Measurements from ENCODE around the gene MAGEB1.

Gene MAGEB1

DNA sequence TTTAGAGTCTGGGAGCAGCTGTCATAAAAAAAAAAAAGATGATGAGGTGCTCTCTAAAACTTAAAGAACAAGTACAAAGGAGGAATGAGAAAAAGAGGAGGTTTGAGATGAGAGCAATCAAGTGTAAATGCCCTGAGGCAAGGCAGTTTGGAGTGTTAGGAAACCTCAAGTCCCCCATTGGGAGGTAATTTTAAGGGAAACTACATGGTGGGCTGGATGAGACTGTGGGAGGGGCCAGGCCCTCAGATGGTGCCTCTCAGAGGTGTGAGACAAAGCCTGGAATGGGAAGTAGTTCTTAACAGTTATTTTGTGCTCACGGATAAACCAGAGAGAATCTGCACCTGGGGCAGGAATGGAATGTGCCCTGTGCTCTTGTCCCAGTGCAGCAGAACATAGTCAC, 18.4 kb upstream of the MAGEB1 start:
- TF ChIP-seq ZFP30 (CRISPR knock-in tag; IDR thresholded peaks at IDR 0.05) (no peak), ZNF70 (CRISPR knock-in tag; IDR thresholded peaks at IDR 0.05) (no peak), ZFP3 (CRISPR knock-in tag; IDR thresholded peaks at IDR 0.05) (no peak), ZC3H10 (CRISPR knock-in tag; IDR thresholded peaks at IDR 0.05) (no peak), CSRNP3 (CRISPR knock-in tag; IDR thresholded peaks at IDR 0.05) (no peak), POU6F1 (CRISPR knock-in tag; IDR thresholded peaks at IDR 0.05; ENCODE audit: borderline replicate concordance, low read depth) (no peak), CSDC2 (CRISPR knock-in tag; IDR thresholded peaks at IDR 0.05) (no peak), BACH2 (CRISPR knock-in tag; IDR thresholded peaks at IDR 0.05; ENCODE audit: borderline replicate concordance) (no peak), TSHZ2 (CRISPR knock-in tag; IDR thresholded peaks at IDR 0.05) (no peak), PPARA (CRISPR knock-in tag; IDR thresholded peaks at IDR 0.05; ENCODE audit: borderline replicate concordance) (no peak), ZNF565 (CRISPR knock-in tag; conservative IDR thresholded peaks at IDR 0.05; ENCODE audit: low read depth) (no peak), ARNTL (CRISPR knock-in tag; IDR thresholded peaks at IDR 0.05; ENCODE audit: borderline replicate concordance, low read depth) (no peak), RARB (CRISPR knock-in tag; IDR thresholded peaks at IDR 0.05) (no peak), ISL1 (CRISPR knock-in tag; IDR thresholded peaks at IDR 0.05) (no peak), SNAI2 (CRISPR knock-in tag; IDR thresholded peaks at IDR 0.05) (no peak), CREB5 (CRISPR knock-in tag; IDR thresholded peaks at IDR 0.05; ENCODE audit: low read depth) (no peak), TCF4 (CRISPR knock-in tag; IDR thresholded peaks at IDR 0.05; ENCODE audit: borderline replicate concordance) (no peak), TOX (CRISPR knock-in tag; IDR thresholded peaks at IDR 0.05; ENCODE audit: borderline replicate concordance) (no peak)
- TF ChIP-seq, protein P1, sequence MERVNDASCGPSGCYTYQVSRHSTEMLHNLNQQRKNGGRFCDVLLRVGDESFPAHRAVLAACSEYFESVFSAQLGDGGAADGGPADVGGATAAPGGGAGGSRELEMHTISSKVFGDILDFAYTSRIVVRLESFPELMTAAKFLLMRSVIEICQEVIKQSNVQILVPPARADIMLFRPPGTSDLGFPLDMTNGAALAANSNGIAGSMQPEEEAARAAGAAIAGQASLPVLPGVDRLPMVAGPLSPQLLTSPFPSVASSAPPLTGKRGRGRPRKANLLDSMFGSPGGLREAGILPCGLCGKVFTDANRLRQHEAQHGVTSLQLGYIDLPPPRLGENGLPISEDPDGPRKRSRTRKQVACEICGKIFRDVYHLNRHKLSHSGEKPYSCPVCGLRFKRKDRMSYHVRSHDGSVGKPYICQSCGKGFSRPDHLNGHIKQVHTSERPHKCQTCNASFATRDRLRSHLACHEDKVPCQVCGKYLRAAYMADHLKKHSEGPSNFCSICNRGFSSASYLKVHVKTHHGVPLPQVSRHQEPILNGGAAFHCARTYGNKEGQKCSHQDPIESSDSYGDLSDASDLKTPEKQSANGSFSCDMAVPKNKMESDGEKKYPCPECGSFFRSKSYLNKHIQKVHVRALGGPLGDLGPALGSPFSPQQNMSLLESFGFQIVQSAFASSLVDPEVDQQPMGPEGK (CRISPR knock-in tag; IDR thresholded peaks at IDR 0.05; ENCODE audit: borderline replicate concordance): no peak

DNA sequence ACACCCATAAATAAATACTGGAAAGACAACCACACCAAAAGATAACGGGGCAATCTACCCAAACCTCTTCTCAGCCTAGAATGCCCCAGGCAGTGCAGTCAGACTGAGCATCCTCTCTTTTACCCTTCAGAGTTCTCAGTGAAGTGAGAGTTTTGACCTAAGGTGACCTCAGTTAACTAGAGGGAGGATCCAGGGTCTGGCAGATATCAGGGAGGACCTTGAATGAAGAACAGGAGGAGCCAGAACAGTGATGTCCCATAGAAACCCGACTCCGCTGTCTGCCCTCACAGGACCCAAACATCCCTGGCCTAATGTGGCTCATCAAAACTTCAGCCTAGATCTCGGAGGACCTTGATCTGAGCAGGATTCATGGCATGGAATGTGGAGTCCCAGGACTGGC, 16.6 kb upstream of the MAGEB1 start, which contains the start of gene MAGEB3:
MAGEB3 (plus strand) TSS at position 263 of the 400 bp plus-strand sequence. CDS start 5,268 bp downstream, outside the sequence.
- ATAC-seq: no peak; the same call in 2 of the 3 replicates
- no peak for TF ChIP-seq ARNTL (CRISPR knock-in tag; IDR thresholded peaks at IDR 0.05; ENCODE audit: borderline replicate concordance, low read depth)
- no peak for TF ChIP-seq RARB (CRISPR knock-in tag; IDR thresholded peaks at IDR 0.05)
- TF ChIP-seq, protein P1 (CRISPR knock-in tag; IDR thresholded peaks at IDR 0.05; ENCODE audit: borderline replicate concordance): no peak
- TF ChIP-seq TOX (CRISPR knock-in tag; IDR thresholded peaks at IDR 0.05; ENCODE audit: borderline replicate concordance): no peak
- no peak for TF ChIP-seq GLIS3 (CRISPR knock-in tag; IDR thresholded peaks at IDR 0.05)
- no peak for TF ChIP-seq CREB5 (CRISPR knock-in tag; IDR thresholded peaks at IDR 0.05; ENCODE audit: low read depth)
- TF ChIP-seq TCF4 (CRISPR knock-in tag; IDR thresholded peaks at IDR 0.05; ENCODE audit: borderline replicate concordance): no peak

More for the DNA sequence above, 18.4 kb upstream of the MAGEB1 start:
- ATAC-seq: no peak

All from SK-N-SH treated with all-trans-retinoic acid at 6 μM for 48 hours (cell line).